Diencephalon (tissue), 1 donor: ENCODE measurements around the gene ANXA8. TPM values are rescaled to one million over a fixed set of nuclear protein-coding genes. Genes with fewer than 3 reads are reported as not detected.

Experiments used
- small RNA-seq: library from RNA; depleted of rRNA; stranded (forward); fragments of <200 nt; gene quantifications from one replicate; pipeline ENCODE3, GENCODE V24; 2014
- total RNA-seq: library from RNA; depleted of rRNA; stranded (reverse); fragments of >200 nt; gene quantifications from one replicate; pipeline ENCODE4 v1.2.3, GENCODE V29; 2014

ANXA8 gene
- not detected for total RNA-seq

GRCh38 chr10:47483923-47484322 is at the start of gene ANXA8:
ANXA8 (minus strand) TSS chr10:47484115; CDS start chr10:47483933, 182 bp downstream.

GRCh38 chr10:47523475-47523874 is 39.6 kb upstream of the ANXA8 start, which contains the start of gene AGAP9:
AGAP9 (minus strand) TSS chr10:47523638; CDS start chr10:47523526, 112 bp downstream.

GRCh38 chr10:47491600-47491999 is 7.7 kb upstream of the ANXA8 start, which contains the start of gene FAM25G:
FAM25G (minus strand) TSS chr10:47491700; CDS start chr10:47491674, 26 bp downstream.

Small RNAs within 50 kb of the gene (small RNA-seq; reads per million reads assigned to genes)
- gene AL591684.3, result not detected
- gene RNA5SP312, result not detected

Other genes starting within 250 kb of the ANXA8 start
- 3.0 TPM for gene GDF10, start 183.9 kb downstream of the ANXA8 start, total RNA-seq
- gene GDF2, start 161.7 kb downstream of the ANXA8 start, total RNA-seq, result 0.23 TPM
- gene RBP3, start 135.8 kb downstream of the ANXA8 start, total RNA-seq, result not detected
- gene ZNF488, start 99.8 kb downstream of the ANXA8 start, total RNA-seq, result 1.6 TPM
- gene FAM25G, start 7.6 kb upstream of the ANXA8 start, total RNA-seq, result not detected
- gene AGAP9, start 39.5 kb upstream of the ANXA8 start, total RNA-seq, result 1.6 TPM